HAP-1 (cell line): ENCODE results near the gene GRAP.

ENCODE experiments used
- DNase-seq, 2 experiments: peaks; one replicate each; pipeline ENCODE4 v3.0.0-alpha.2; 2016 to 2020; ENCODE audit warnings: low spot score in 2 of 2
- H3K27me3 ChIP-seq: fragments of 250-450 bp; sonication (Bioruptor Pico); 2 replicates; pipeline ENCODE4 v1.5.1; 2020; ENCODE audit warnings: low read depth, mild to moderate bottlenecking, moderate library complexity
- H3K36me3 ChIP-seq: fragments of 250-450 bp; sonication (Bioruptor Pico); replicated peaks from 2 replicates; pipeline ENCODE4 v1.5.1; 2020; ENCODE audit warnings: mild to moderate bottlenecking
- H3K4me1 ChIP-seq: fragments of 250-450 bp; sonication (Bioruptor Pico); 2 replicates; pipeline ENCODE4 v1.5.1; 2020; ENCODE audit warnings: mild to moderate bottlenecking
- H3K4me3 ChIP-seq: fragments of 250-450 bp; sonication (Bioruptor Pico); 2 replicates; pipeline ENCODE4 v1.5.1; 2020; ENCODE audit warnings: mild to moderate bottlenecking, moderate library complexity
- H3K9me3 ChIP-seq: fragments of 250-450 bp; sonication (Bioruptor Pico); 2 replicates; pipeline ENCODE4 v1.5.1; 2020; ENCODE audit warnings: mild to moderate bottlenecking, moderate library complexity
- in situ Hi-C: fragments of 300-500 bp; cut with MboI; formaldehyde crosslinking; loops from 3 replicates; pipeline ENCODE4 v1.14.3; 2020; ENCODE audit warnings: low sequenced_read_pairs, inconsistent platforms, mixed read lengths

Gene GRAP

DNA sequence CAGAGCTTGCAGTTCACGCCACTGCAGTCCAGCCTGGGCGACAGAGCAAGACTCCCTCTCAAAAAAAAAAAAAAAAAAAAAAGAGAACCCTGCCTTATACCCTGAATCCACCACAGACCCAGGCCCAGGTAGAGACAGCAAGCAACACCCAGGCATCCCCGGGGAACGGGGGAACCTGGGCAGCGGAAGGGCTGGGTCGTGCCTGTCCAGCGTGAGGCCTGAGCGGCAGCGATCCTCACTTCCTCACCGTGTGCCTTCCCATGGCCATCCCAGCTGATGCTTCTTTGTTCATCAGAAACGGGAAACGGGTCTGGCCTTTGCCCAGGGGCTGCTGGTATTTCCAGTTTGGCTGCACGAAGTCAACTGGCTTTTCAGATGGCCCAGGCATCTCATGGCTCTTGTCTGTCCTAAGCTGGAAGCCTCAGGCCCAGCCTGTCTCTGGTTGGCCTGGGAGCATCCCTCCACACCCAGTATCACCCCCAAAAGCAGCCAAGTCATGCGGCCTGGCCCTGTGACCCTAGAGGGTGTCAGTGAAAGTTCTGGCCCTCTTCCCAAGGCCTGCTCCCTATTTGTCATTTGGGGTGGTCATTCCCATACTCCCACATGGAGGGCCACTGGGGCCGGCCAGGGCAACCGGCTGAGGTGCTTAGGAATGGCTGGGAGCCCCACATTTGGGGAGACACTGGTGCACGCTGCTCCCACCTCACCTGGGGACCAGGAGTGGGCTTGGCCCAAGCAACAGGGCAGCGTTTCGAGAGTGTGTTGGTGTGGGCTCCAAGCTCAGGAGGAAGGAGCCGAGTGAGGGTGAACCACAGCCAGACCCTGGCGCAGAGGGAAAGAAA, 62.3 kb downstream of the GRAP start:
- H3K36me3 ChIP-seq = no peaks in the 10 kb centered on the region
- in situ Hi-C loops = loop anchor here (25.0 kb wide), 1 partner anchor 653 kb away; the partner anchor contains the start of gene ALDH3A2
- H3K4me1 ChIP-seq = no peaks in the 10 kb centered on the region
- H3K4me3 ChIP-seq = no peak overlapping the region
- no peak for DNase-seq
- H3K27me3 ChIP-seq = no peaks in the 10 kb centered on the region
- H3K9me3 ChIP-seq = no peaks in the 10 kb centered on the region

GRCh38 chr17:18981642-18982424, 64.9 kb downstream of the GRAP start:
- H3K9me3 ChIP-seq = no peaks in the 10 kb centered on the region
- no peak for DNase-seq
- no peaks in the 10 kb centered on the region for H3K36me3 ChIP-seq
- no peak overlapping the region for H3K4me3 ChIP-seq
- in situ Hi-C loops = loop anchor here (25.0 kb wide), 1 partner anchor 655 kb away; the partner anchor contains the start of gene ALDH3A2
- no peaks in the 10 kb centered on the region for H3K4me1 ChIP-seq
- no peaks in the 10 kb centered on the region for H3K27me3 ChIP-seq

- no peaks in the 10 kb centered on the region for H3K36me3 ChIP-seq
- in situ Hi-C loops = loop anchor here (25.0 kb wide), 1 partner anchor 656 kb away; the partner anchor contains the start of gene ALDH3A2
- no peak overlapping the region for H3K4me3 ChIP-seq
- H3K4me1 ChIP-seq = no peaks in the 10 kb centered on the region
- no peak for DNase-seq
- H3K9me3 ChIP-seq = no peaks in the 10 kb centered on the region
- H3K27me3 ChIP-seq = no peaks in the 10 kb centered on the region
Measured at GRCh38 chr17:18981335-18981641, 65.5 kb downstream of the GRAP start.

DNA sequence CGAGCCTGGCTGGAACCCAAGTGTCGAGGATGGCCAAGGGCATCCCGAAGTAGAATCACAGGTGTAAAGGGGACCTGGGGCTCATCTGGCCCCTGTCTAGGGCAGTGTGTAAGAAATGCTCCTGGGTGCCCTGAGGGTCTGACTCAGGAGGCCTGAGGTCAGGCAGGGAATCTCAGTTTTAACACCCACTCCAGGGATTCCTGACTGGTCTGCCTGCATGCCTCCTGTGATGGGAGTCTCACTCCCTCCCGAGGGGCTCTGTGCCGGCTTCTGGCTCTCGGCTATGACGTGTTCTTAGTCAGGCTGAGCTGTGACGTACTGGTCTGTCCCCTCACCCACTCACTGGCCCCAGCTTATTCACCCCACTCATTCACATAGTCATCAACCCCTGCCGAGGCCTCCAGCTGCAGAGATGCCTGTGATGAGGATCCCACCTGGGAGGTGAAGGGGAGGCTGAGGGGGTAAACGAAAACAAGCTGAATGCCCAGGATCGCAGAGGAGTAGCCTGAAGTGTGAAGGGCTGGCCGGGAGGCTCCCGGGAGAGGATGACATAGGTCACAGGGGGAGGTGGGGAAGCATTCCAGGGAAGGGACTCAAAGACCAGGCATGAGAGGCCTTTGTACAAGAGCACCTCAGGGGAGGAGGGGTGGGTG, 65.9 kb downstream of the GRAP start:
- Histone ChIP-seq H3K4me3 (no peak overlapping the region), H3K36me3 (no peaks in the 10 kb centered on the region), H3K9me3 (no peaks in the 10 kb centered on the region), H3K4me1 (no peaks in the 10 kb centered on the region), H3K27me3 (no peaks in the 10 kb centered on the region)
- in situ Hi-C loops = loop anchor here (25.0 kb wide), 1 partner anchor 656 kb away; the partner anchor contains the start of gene ALDH3A2
- DNase-seq = no peak

DNA sequence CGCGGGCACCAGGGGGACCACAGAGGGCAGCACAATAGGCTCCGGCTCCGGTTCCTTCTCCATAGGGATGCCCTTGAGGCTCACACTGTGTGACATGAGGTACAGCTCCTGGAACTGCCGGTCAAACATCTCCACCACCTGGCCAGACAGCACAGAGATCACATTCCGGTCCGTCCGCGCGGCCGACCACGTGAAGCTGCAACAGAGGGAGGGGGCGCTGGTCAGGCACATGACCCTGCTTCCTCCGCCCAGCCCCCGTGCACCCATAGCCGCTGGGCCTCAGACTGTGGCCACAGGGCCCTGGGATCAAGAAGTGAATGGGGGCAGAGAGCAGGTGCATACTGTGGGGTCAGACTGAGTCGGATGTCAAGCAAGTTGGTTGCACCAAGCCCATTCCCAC, 68.1 kb downstream of the GRAP start:
- in situ Hi-C loops = loop anchor here (5.0 to 25.0 kb wide), 2 partner anchors 51 to 659 kb away; partner anchors contain the start of gene ALDH3A2
- DNase-seq = no peak
- no peaks in the 10 kb centered on the region for H3K4me1 ChIP-seq
- no peaks in the 10 kb centered on the region for H3K9me3 ChIP-seq
- no peak overlapping the region for H3K4me3 ChIP-seq
- no peaks in the 10 kb centered on the region for H3K36me3 ChIP-seq
- H3K27me3 ChIP-seq = no peaks in the 10 kb centered on the region

- DNase-seq = no peak
- H3K4me1 ChIP-seq = no peaks in the 10 kb centered on the region
- in situ Hi-C loops = loop anchor here (5.0 to 25.0 kb wide), 2 partner anchors 51 to 659 kb away; partner anchors contain the start of gene ALDH3A2
- no peak overlapping the region for H3K4me3 ChIP-seq
- no peaks in the 10 kb centered on the region for H3K36me3 ChIP-seq
- no peaks in the 10 kb centered on the region for H3K27me3 ChIP-seq
- H3K9me3 ChIP-seq = no peaks in the 10 kb centered on the region
Measured at GRCh38 chr17:18978050-18978449, 68.7 kb downstream of the GRAP start.

- in situ Hi-C loops = loop anchor here (5.0 to 25.0 kb wide), 2 partner anchors 50 to 660 kb away; partner anchors contain the start of gene ALDH3A2
- H3K27me3 ChIP-seq = no peaks in the 10 kb centered on the region
Measured at GRCh38 chr17:18977646-18978045, 69.1 kb downstream of the GRAP start.

GRCh38 chr17:18977021-18977420, 69.7 kb downstream of the GRAP start:
- Histone ChIP-seq H3K36me3 (no peaks in the 10 kb centered on the region), H3K27me3 (no peaks in the 10 kb centered on the region), H3K4me3 (no peak overlapping the region), H3K4me1 (no peaks in the 10 kb centered on the region), H3K9me3 (no peaks in the 10 kb centered on the region)
- in situ Hi-C loops = loop anchor here (5.0 to 25.0 kb wide), 2 partner anchors 50 to 660 kb away; partner anchors contain the start of gene ALDH3A2
- DNase-seq = no peak

More at GRCh38 chr17:18977646-18978045, 69.1 kb downstream of the GRAP start:
- no peaks in the 10 kb centered on the region for H3K4me1 ChIP-seq
- no peaks in the 10 kb centered on the region for H3K9me3 ChIP-seq
- no peak for DNase-seq
- H3K36me3 ChIP-seq = no peaks in the 10 kb centered on the region
- no peak overlapping the region for H3K4me3 ChIP-seq

DNA sequence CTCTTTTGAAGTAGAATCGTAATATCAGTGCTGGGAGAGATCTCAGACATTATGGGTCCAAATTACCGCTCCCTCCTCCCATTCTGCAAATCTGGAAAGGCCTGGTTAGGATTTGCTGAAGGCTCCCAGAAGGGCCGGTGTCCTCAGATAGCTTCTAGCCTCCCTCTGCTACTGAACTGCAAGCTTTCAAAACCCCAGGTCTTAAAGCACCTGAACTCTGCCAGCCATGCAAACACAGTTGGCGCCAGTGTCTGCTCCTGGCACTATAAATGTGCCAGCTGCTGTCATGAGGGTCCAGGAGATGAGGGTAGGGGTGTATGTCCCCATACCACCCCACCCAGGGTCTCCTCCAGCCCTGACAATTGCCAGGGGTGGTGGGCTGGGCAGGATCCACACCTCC, 70.6 kb downstream of the GRAP start:
- no peaks in the 10 kb centered on the region for H3K9me3 ChIP-seq
- H3K27me3 ChIP-seq = no peaks in the 10 kb centered on the region
- in situ Hi-C loops = loop anchor here (5.0 to 25.0 kb wide), 2 partner anchors 49 to 661 kb away; partner anchors contain the start of gene ALDH3A2
- H3K4me1 ChIP-seq = no peaks in the 10 kb centered on the region
- no peak overlapping the region for H3K4me3 ChIP-seq
- H3K36me3 ChIP-seq = no peaks in the 10 kb centered on the region; the same call in 1 of the 2 replicates
- no peak for DNase-seq

DNA sequence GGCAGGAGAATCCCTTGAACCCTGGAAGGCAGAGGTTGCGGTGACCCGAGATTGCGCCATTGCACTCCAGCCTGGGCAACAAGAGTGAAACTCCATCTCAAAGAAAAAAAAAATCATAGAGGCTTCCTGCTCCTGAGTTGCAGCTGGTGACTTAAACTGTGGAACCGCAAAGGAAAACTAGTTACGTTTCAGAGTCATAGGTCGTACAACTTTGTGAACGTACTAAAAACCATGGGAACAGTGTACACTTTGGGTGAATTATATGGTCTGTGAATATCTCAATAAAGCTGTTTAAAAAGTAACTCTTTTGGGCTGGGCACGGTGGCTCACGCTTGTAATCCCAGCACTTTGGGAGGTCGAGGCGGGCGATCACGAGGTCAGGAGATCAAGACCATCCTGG, 71.2 kb downstream of the GRAP start:
- no peak overlapping the region for H3K4me3 ChIP-seq
- no peaks in the 10 kb centered on the region for H3K4me1 ChIP-seq
- no peaks in the 10 kb centered on the region; the same call in 1 of the 2 replicates for H3K36me3 ChIP-seq
- no peaks in the 10 kb centered on the region for H3K27me3 ChIP-seq
- DNase-seq = no peak
- in situ Hi-C loops = loop anchor here (5.0 to 25.0 kb wide), 2 partner anchors 48 to 662 kb away; partner anchors contain the start of gene ALDH3A2
- no peaks in the 10 kb centered on the region for H3K9me3 ChIP-seq

GRCh38 chr17:18974407-18975149, 72.2 kb downstream of the GRAP start:
- no peak for DNase-seq
- no peaks in the 10 kb centered on the region; the same call in 1 of the 2 replicates for H3K36me3 ChIP-seq
- H3K27me3 ChIP-seq = no peaks in the 10 kb centered on the region
- in situ Hi-C loops = loop anchor here (5.0 to 25.0 kb wide), 2 partner anchors 47 to 663 kb away; partner anchors contain the start of gene ALDH3A2
- H3K4me1 ChIP-seq = no peaks in the 10 kb centered on the region
- H3K4me3 ChIP-seq = no peak overlapping the region
- no peaks in the 10 kb centered on the region for H3K9me3 ChIP-seq

- in situ Hi-C loops = no loop called here
Measured at GRCh38 chr17:18971801-18972200, 75.0 kb downstream of the GRAP start.

More at GRCh38 chr17:18971801-18972200, 75.0 kb downstream of the GRAP start:
- no peak overlapping the region for H3K4me3 ChIP-seq
- H3K36me3 ChIP-seq = no peaks in the 10 kb centered on the region; the same call in 1 of the 2 replicates
- H3K4me1 ChIP-seq = no peaks in the 10 kb centered on the region
- H3K9me3 ChIP-seq = no peaks in the 10 kb centered on the region
- no peaks in the 10 kb centered on the region for H3K27me3 ChIP-seq
- no peak for DNase-seq
